WTC11 (cell line): ENCODE measurements around the gene MCM7.

ENCODE experiments used
- ZNF232 ChIP-seq: sonication (generic); formaldehyde crosslinking; IDR thresholded peaks from 2 replicates; pipeline ENCODE4 v1.8.0; 2022; ENCODE audit warnings: mild to moderate bottlenecking, missing genetic modification reagents
- TF ChIP-seq, protein P1 (sequence below): fragments of 200-600 bp; IDR thresholded peaks from 2 replicates; pipeline ENCODE4 v1.8.0; 2022; ENCODE audit warnings: antibody characterized with exemption

DNA sequence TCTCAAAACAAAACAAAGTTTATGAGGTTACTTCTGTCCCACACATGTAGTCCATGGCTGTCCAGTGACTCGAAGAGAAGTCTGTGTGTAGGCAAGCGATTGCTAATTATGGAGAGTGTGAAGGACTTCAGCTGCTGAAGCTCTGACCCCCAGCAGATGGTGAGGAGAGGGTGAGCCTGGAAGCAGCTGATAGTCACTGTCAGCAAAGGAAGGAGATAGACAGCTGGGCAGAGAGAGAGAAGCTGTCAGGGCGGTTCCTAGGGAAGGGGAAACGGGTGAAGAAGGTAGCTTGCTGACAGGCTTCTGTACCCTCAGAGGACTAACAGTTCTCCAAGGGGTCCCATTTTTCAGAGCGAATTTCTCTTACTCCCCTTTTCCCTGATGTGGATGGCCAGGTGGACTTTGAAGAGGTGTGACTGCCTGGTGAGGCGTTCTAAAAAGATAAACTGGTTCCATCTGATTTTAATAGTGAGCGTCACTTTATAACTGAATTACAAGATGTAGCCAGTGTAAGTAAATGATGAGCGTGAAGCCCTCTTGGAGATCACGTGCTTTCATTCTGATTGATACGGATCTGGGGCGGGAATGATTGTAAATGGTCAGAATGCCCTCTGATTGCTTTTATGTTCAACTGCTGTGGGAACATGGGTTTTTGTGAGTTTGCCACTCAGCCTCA lies 39.5 kb downstream of the MCM7 start:
- TF ChIP-seq, protein P1, sequence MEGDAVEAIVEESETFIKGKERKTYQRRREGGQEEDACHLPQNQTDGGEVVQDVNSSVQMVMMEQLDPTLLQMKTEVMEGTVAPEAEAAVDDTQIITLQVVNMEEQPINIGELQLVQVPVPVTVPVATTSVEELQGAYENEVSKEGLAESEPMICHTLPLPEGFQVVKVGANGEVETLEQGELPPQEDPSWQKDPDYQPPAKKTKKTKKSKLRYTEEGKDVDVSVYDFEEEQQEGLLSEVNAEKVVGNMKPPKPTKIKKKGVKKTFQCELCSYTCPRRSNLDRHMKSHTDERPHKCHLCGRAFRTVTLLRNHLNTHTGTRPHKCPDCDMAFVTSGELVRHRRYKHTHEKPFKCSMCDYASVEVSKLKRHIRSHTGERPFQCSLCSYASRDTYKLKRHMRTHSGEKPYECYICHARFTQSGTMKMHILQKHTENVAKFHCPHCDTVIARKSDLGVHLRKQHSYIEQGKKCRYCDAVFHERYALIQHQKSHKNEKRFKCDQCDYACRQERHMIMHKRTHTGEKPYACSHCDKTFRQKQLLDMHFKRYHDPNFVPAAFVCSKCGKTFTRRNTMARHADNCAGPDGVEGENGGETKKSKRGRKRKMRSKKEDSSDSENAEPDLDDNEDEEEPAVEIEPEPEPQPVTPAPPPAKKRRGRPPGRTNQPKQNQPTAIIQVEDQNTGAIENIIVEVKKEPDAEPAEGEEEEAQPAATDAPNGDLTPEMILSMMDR, result no peak
- TF ChIP-seq ZNF232 (CRISPR knock-in tag), result no peak
